Body of pancreas (tissue), 4 donors: ENCODE data around the gene IL6ST.

Source experiments
- POLR2A ChIP-seq, 3 donors: fragments of 450-650 bp; IDR thresholded peaks; one replicate each; pipeline ENCODE4 v1.6.1; 2016; ENCODE audit warnings: antibody characterized with exemption in 3 of 3, mild to moderate bottlenecking in 2 of 3
- TF ChIP-seq, protein P1 (sequence below), 7 experiments: fragments of 450-650 bp in 4 of 7; fragments of 200-600 bp in 3 of 7; sonication (generic) in 3 of 7; IDR thresholded peaks; one replicate each; pipeline ENCODE4 v1.5.1; 2016 to 2019; ENCODE audit warnings: antibody characterized with exemption in 7 of 7

DNA sequence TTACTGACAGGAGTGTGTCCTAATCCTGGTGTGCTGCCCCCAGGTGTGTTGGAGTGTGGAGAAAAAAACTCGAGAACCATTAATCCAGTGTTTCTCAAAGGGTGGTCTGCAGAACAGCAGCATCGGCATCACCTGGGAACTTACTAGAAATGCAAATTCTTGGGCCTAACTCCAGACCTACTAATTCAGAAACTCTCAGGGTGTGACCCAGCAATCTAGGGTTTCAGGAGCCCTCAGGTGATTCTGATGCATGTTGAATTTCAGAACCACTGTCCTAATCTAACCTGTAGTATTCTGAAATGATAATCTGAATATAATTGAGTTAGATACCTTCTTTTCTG, 30.0 kb upstream of the IL6ST start:
- TF ChIP-seq, protein P1, sequence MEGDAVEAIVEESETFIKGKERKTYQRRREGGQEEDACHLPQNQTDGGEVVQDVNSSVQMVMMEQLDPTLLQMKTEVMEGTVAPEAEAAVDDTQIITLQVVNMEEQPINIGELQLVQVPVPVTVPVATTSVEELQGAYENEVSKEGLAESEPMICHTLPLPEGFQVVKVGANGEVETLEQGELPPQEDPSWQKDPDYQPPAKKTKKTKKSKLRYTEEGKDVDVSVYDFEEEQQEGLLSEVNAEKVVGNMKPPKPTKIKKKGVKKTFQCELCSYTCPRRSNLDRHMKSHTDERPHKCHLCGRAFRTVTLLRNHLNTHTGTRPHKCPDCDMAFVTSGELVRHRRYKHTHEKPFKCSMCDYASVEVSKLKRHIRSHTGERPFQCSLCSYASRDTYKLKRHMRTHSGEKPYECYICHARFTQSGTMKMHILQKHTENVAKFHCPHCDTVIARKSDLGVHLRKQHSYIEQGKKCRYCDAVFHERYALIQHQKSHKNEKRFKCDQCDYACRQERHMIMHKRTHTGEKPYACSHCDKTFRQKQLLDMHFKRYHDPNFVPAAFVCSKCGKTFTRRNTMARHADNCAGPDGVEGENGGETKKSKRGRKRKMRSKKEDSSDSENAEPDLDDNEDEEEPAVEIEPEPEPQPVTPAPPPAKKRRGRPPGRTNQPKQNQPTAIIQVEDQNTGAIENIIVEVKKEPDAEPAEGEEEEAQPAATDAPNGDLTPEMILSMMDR (IDR thresholded peaks at IDR 0.05): no peak
- TF ChIP-seq POLR2A (IDR thresholded peaks at IDR 0.05): no peak
